Measurements from ENCODE around the gene GATAD2A.

GRCh38 chr19:19553670-19554069 is 148.2 kb downstream of the GATAD2A start:
- no peak for TF ChIP-seq CTCF (IDR thresholded peaks at IDR 0.05)
- TF ChIP-seq POLR2A (IDR thresholded peaks at IDR 0.05), result no peak

Data from Peyer's patch (tissue), 4 donors.